Measurements from ENCODE around the gene TUBA1C.
A peak's percentile ranks its signal among the peaks of the same experiment; 100 is the strongest.

TUBA1C gene

DNA sequence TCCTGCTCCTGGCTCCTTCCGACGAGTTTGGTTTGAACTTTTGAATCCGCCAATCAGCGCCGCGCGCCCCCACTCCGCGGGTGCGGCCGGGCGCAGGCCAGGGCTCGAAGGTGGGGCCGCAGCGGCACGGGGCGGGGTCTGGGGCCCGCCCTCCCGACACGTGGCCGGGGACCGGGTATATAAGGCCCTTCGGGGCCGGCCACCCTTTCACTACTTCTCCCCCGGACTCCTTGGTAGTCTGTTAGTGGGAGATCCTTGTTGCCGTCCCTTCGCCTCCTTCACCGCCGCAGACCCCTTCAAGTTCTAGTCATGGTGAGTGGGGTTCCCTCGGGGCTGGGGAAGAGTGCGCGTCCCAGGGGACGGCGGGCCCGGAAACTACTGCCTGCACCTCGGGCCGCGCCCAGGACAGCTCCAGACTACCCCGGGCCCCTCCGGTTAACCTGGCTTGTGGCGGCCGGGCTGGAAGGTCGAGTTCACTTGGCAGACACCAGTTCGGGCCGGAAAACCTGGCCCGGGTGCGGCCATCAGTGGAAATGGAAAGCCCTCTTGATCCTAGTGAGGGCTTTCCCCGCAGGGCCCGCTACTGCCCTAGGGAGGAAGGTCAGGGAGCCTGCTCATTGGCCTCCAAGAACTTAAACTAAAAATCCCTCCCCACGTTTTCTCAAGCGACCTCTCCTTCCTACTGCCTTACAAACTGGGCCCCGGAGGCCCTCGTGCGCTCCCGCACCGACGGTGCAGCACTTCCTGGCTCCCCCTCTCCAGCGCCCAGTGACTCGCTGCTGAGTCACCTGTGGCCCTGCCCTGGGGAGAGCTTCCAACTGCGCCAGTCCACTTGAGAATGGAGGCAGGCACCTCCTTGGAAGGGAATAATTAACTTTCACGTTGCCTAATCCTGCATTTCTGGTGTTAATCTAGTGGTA is at the start of gene TUBA1C:
TSS of gene TUBA1C (plus strand) at position 210 of the 920 bp plus-strand sequence. CDS start at position 310, 100 bp downstream.
- peak within 1 kb of the TSS; percentile 81 for H3K4me3 ChIP-seq (ENCODE audit: low read depth, low read length)
- DNase-seq (ENCODE audit: low read depth) = peak; percentile 86
- TF ChIP-seq, protein P1, sequence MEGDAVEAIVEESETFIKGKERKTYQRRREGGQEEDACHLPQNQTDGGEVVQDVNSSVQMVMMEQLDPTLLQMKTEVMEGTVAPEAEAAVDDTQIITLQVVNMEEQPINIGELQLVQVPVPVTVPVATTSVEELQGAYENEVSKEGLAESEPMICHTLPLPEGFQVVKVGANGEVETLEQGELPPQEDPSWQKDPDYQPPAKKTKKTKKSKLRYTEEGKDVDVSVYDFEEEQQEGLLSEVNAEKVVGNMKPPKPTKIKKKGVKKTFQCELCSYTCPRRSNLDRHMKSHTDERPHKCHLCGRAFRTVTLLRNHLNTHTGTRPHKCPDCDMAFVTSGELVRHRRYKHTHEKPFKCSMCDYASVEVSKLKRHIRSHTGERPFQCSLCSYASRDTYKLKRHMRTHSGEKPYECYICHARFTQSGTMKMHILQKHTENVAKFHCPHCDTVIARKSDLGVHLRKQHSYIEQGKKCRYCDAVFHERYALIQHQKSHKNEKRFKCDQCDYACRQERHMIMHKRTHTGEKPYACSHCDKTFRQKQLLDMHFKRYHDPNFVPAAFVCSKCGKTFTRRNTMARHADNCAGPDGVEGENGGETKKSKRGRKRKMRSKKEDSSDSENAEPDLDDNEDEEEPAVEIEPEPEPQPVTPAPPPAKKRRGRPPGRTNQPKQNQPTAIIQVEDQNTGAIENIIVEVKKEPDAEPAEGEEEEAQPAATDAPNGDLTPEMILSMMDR (IDR thresholded peaks at IDR 0.05; ENCODE audit: control insufficient read depth, extremely low read depth, insufficient read depth) = no peak

DNA sequence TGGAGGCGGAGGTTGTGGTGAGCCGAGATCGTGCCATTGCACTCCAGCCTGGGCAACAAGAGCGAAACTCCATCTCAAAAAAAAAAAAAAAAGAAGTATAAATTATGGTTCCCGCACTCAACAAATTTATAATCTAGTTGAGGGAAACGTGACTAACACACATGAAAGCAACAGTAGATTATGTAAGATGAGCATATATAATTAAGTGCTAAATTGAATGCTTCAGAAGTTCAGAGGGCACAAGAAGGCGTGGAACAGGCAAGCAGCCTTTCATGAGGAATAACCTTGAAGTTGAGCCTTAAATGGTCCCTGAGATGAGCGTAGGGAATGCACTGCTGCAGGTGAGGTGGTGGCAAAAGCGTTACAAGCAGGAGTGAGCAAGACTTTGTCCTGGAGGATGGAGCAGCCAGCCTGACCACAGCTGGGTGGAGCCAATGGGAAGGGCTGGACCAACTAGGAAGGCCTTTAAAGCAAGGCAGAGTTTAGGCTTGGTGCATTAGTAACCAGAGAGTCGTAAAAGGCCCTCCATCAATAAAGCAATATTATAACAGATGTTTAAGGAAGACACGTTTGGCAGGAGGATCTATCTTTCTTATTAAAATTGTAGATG is 45.4 kb upstream of the TUBA1C start:
- DNase-seq (ENCODE audit: low read depth) = no peak
- H3K4me3 ChIP-seq (ENCODE audit: low read depth, low read length) = no peak overlapping the region
- TF ChIP-seq, protein P1 (IDR thresholded peaks at IDR 0.05; ENCODE audit: control insufficient read depth, extremely low read depth, insufficient read depth) = no peak

DNA sequence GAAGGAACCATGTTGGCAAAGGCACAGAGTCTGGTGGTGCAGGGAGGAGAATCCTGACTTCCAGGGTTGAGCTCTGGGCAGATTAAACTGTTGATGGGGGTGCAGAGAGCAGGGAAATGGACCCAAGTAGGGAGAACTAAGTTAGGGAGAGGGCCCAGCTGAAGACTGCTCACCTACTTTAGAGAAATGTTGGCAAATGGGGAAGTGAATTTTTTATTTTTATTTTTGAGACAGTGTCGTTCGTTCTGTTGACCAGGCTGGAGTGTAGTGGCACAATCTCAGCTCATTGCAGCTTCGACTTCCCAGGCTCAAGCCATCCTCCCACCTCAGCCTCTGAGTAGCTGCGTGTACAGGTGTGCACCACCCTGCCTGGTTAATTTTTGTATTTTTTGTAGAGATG is 43.9 kb upstream of the TUBA1C start:
- TF ChIP-seq, protein P1 (IDR thresholded peaks at IDR 0.05; ENCODE audit: control insufficient read depth, extremely low read depth, insufficient read depth) = no peak
- no peak overlapping the region for H3K4me3 ChIP-seq (ENCODE audit: low read depth, low read length)
- no peak for DNase-seq (ENCODE audit: low read depth)

DNA sequence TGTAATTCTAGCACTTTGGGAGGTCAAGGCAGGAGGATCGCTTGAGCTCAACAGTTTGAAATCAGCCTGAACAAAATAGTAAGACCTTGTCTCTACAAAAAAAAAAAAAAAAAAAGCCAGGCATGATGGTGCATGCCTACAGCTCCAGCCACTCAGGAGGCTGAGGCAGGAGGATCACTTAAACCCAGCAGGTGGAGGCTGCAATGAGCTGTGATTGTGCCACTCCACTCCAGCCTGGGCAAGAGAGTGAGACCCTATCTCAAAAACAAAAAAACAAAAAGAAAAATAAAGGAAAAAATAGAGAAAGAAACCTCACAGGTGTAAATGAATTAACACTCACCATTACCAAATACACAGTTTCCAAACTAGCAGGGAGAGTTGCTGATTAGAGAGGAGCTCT is 41.8 kb upstream of the TUBA1C start:
- TF ChIP-seq, protein P1 (IDR thresholded peaks at IDR 0.05; ENCODE audit: control insufficient read depth, extremely low read depth, insufficient read depth) = no peak
- no peak for DNase-seq (ENCODE audit: low read depth)
- H3K4me3 ChIP-seq (ENCODE audit: low read depth, low read length) = no peak overlapping the region

DNA sequence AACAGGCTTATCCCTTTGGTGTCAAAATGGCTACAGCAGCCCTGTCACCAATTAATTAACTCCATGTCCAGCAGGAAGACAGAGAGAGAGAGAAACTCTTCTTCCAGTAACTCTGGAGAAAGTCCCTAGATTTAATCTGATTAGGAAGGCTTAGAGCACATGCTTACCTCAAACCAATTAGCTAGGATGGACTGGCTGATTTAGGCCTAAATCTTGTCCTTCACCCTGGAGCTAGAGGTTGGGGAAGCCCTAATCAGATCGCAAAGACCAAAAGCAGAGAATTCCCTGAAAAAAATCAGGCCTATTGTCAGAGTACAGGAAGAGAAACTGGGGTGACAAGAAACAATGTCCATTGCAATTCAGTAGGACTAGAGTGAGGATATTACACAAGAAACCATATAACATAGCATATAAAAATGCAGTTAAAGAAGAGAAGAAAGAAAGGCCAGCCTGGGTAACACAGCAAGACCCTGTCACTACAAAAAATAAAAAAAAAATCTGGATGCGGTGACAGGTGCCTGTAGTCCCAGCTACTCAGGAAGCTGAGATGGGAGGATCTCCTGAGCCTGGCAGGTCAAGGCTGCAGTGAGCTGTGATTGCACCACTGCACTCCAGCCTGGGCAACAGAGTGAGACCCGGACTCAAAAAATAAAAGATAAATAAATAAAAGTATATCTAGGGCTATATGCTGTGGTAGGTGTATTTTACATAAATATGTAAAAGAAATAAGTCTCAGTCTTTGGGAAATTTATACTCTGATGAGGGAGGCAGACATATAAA is 41.1 kb upstream of the TUBA1C start:
- TF ChIP-seq, protein P1 (IDR thresholded peaks at IDR 0.05; ENCODE audit: control insufficient read depth, extremely low read depth, insufficient read depth) = no peak
- no peak for DNase-seq (ENCODE audit: low read depth)
- no peak overlapping the region for H3K4me3 ChIP-seq (ENCODE audit: low read depth, low read length)

DNA sequence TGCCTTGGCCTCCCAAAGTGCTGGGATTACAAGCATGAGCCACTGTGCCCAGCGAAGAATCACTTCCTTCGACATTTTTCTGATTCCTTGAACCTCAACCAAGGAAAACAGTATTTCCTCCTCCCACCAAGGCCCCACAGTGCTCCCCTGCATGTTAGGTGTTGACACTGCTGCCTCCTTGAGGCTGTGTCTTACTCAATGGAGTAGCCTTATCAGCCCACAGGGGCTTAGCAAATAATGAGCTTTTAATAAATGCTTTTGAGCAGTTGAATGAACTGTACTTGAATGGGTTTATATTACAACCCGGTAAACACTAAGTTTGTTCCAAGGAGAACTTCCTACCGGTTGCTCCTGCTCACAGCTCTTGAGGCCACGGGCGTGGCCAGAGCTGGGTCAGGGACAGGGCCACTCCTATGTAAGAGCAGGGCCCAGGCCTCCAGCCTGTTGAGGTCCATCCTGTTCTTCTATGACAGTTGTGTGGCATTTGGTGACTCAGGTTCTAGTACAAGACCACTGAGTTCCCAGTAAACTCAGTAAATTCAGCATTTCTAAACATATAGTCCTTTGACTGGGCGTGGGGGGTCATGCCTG is 39.2 kb upstream of the TUBA1C start:
- H3K4me3 ChIP-seq (ENCODE audit: low read depth, low read length) = no peak overlapping the region
- DNase-seq (ENCODE audit: low read depth) = no peak
- TF ChIP-seq, protein P1 (IDR thresholded peaks at IDR 0.05; ENCODE audit: control insufficient read depth, extremely low read depth, insufficient read depth) = no peak

All from LNCaP clone FGC (cell line).